Stimulated activated CD8-positive, alpha-beta memory T cell treated with anti-CD3 and anti-CD28 coated beads, Interleukin-7, amount 100 ng/mL, for 24 hours (primary cell): ENCODE data around the gene TACSTD2.
"Not testable (repeated sequence)": the region's sequence is repeated elsewhere in the genome, so short reads cannot be mapped to it uniquely, and the experiment has no call there.

Experiments used
- DNase-seq: peaks from one replicate; pipeline ENCODE4 v3.0.0-alpha.2; 2020; ENCODE audit warnings: low read depth

Gene TACSTD2

GRCh38 chr1:58587667-58588066 lies 10.6 kb upstream of the TACSTD2 start:
- no peak for DNase-seq

GRCh38 chr1:58586271-58586670 lies 9.2 kb upstream of the TACSTD2 start:
- no peak for DNase-seq

DNA sequence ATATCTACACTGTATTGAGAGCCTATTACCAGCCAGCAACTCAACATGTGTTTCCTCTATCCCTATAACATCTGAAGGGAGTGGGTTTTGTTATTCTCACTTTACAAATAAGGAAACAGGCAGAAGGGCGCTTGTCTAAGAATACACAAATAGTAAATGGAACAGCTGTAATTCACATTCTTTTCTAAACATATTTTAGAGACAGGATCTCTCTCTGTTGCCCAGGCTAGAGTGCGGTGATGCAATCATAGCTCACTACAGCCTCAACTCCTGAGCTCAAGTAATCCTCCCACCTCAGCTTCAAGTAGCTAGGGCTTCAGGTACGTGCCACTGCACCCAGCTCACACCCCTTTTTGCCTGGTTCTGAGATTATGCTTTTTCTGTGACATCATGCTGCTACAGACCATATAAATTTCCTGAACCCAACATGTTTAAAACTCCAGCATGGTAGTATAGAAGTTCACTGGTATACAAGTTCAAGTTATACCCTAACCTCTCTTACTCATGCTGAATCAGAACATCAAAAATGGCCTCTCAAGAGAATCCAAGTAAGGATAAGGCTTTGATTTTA lies 8.6 kb upstream of the TACSTD2 start:
- no peak for DNase-seq

DNA sequence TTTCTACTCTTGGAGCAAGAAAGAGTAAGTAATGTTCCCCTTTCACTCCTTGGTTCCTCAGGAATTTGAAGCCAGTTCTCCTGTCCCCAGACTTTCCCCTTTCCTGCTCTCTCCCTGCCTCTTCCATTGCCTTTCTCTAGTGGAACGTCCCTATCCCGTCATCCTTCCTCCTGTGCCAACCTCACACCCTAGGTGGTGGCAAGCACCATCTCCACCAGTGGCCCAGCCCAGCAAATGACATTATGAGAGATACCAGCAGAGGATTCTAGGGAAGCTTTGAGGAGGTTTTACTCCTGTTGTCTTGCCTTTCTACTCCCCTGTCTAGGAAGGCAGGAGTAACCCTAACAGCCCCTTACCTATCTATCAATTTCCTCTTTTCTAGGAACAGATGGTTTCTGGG lies 8.1 kb upstream of the TACSTD2 start:
- DNase-seq, result no peak

- DNase-seq, result no peak
Measured at GRCh38 chr1:58584082-58584895, 7.2 kb upstream of the TACSTD2 start.

DNA sequence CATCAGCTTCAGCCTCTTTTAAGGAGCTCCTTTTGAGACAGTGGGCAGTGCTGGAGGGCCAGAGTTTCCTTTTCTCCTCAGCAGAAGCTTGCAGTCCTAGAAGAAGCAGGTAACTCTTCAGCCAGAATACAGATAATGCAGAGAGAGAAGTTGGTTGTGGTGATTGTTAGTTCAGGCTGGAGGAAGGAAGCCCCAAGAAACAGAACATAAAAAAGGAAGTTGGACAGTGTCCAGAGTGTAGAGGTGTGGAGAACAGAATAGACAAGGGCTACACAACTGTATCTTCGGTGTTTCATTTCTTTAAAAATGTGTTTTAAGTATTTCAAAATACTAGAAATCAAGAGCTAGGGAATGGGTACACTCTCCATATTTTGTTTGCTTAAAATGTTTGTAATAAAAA lies 6.4 kb upstream of the TACSTD2 start:
- no peak for DNase-seq

DNA sequence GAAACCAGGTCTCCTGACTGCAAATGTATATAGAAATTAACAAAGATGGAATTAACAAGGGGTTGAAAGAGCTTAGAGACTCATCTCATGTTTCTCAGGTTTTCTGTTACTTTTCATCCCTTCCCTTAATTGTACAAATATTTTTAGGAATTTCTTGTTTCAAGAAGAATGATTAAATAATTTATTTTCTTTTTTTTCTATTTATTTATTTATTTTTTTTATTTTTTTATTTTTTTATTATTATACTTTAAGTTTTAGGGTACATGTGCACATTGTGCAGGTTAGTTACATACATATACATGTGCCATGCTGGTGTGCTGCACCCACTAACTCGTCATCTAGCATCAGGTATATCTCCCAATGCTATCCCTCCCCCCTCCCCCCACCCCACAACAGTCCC lies 5.1 kb upstream of the TACSTD2 start:
- not testable (repeated sequence) for DNase-seq

GRCh38 chr1:58581641-58582040 lies 4.6 kb upstream of the TACSTD2 start:
- DNase-seq, result no peak

- no peak for DNase-seq
Measured at GRCh38 chr1:58580186-58580585, 3.1 kb upstream of the TACSTD2 start.

- no peak for DNase-seq
Measured at GRCh38 chr1:58577654-58578030, 590 bp upstream of the TACSTD2 start.

DNA sequence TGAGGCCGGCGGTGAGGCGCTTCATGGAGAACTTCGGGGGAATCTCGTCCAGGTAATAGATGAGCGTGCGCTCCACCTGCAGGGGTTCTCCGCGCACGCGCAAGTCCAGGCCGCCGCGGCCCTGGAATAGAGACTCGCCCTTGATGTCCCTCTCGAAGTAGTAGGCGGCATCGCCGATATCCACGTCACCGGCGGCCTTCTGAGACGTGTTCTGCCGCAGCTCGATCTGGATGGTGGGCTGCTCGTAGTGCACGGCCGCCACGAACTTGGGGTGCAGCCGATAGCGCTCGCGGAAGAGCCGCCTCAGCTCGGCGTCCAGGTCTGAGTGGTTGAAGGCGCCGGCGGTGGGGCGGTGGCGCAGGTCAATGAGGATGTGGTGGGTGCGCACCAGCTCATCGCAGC lies 726 bp downstream of the TACSTD2 start:
- no peak for DNase-seq

- no peak for DNase-seq
Measured at GRCh38 chr1:58575551-58576324, 1.3 kb downstream of the TACSTD2 start.

GRCh38 chr1:58574816-58575215 lies 2.2 kb downstream of the TACSTD2 start:
- no peak for DNase-seq

DNA sequence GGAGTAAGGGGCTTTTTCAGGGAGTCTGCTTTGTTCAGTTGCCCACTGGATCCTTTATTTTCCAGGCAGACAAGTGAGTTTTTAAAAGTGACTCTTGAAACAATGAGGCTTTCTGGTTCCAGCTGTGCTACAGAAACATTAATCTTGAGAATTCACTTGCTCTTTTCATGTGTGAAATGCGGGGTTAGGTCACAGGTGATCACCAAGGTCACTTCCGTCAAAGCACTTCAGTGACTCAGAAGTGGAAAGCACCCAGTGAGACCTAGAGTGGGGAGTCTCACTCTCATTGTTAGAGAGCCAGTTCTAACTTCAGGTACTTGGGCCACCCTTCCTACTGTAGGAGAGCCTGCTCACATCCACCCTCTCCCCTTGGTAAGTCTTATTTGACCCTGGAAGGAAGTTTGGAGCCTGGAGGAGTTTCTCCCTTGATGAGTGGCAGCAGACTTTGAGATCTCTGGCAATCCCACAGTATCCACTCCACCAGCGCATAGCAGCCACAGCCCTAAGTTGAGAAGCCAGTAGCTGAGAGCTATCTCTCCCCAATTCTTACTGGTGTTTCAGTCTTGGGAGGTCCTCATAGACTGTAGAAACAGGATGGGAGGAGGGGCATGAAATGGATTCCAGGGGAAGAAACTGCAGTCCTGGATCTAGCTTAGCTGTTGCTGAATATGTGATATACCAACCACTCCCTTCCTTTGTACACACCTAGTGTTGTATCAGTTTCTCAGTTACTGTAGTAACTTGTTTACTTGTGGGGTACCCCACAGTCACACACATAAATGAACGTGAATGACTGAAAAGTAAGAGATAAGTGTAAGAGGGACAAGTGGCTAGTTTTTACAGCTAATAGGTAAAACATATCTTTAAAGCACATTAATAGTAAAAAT lies 3.1 kb downstream of the TACSTD2 start:
- DNase-seq, result no peak

GRCh38 chr1:58573138-58573537 lies 3.9 kb downstream of the TACSTD2 start:
- DNase-seq, result no peak

- DNase-seq, result no peak
Measured at GRCh38 chr1:58572690-58573089, 4.4 kb downstream of the TACSTD2 start.

- no peak for DNase-seq
Measured at GRCh38 chr1:58571616-58572015, 5.4 kb downstream of the TACSTD2 start.

DNA sequence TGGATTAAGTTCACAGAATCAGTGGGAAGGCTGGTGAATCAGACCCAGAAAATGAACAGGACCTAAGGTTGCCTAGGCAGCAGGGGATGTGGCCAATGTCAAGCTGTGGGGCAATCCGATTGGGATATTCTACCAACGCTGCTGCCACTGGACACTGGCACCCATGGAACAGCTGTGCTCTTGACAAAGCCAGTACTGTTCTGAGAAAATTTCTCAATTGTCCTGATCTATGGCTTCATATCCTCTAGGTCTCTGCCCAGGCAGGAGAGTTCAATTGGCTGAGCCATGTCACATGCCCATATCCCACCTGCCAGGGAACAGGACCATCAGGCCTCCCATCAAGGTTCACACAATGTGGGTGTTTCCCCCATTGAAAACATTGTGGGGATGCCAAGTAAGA lies 6.2 kb downstream of the TACSTD2 start:
- DNase-seq, result no peak

GRCh38 chr1:58570094-58570493 lies 7.0 kb downstream of the TACSTD2 start:
- DNase-seq, result no peak

- no peak for DNase-seq
Measured at GRCh38 chr1:58568911-58569310, 8.1 kb downstream of the TACSTD2 start.

DNA sequence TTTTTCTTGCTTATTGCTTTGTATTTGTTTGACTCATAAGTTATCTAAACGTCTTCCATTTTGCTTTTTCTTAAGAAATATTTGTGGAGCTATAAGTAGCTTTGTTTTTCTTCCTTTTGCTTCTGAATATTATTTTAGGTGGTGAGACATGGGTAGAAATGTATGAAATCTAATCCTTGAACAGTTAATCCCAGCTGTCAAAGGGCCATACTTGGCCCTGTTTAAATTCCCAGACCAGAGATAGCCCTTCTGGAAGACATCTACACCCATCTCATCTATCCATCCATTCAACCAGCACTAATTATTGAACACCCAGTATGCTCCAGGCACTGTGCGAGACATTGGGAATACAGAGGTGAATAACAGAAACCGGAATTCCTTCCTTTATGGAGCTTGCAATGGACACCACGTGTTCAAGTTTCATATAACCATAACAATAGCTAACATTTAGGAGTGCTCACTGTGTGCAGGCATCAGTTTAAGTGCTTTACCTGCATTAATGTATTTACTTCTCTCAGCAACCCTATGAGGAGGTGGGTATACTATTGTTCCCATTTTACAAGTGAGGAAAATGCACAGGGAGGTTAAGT lies 8.7 kb downstream of the TACSTD2 start:
- DNase-seq, result no peak

- DNase-seq, result no peak
Measured at GRCh38 chr1:58566339-58566738, 10.7 kb downstream of the TACSTD2 start.
